HL-60 (cell line): ENCODE results near the gene SVEP1.

Source experiments
- CTCF ChIP-seq: IDR thresholded peaks from one replicate; pipeline ENCODE4 v1.5.1; 2011; ENCODE audit warnings: low read length, control low read depth, inconsistent platforms; ENCODE audit not compliant: insufficient read depth
- GABPA ChIP-seq: IDR thresholded peaks from 2 replicates; pipeline ENCODE4 v1.6.1; 2012; ENCODE audit warnings: low read depth
- POLR2AphosphoS5 ChIP-seq: IDR thresholded peaks from 2 replicates; pipeline ENCODE4 v1.6.1; 2012; ENCODE audit warnings: low read depth

GRCh38 chr9:110329639-110330230 lies 249.8 kb downstream of the SVEP1 start:
- TF ChIP-seq GABPA = no peak
- TF ChIP-seq POLR2AphosphoS5 = no peak
- TF ChIP-seq CTCF = no peak
